GM12878 (cell line): ENCODE measurements around the gene LAP3. TPM values are rescaled to one million over a fixed set of nuclear protein-coding genes. Genes with fewer than 3 reads are reported as not detected.

Experiments used
- ATAC-seq: fragments of 200-7000 bp; cut with Tn5 transposase; 3 replicates; pipeline ENCODE4 v1.9.1; 2020; ENCODE audit warnings: mild to moderate bottlenecking, moderate library complexity
- BruUV-seq: library from RNA; stranded (reverse); fragments of 400-500 nt; replicated peaks from 2 replicates; lab custom pipeline; 2021; lab: Mats Ljungman, UMichigan
- CTCF ChIA-PET: fragments of 300-600 bp; sonication (Branson Sonifier 250); formaldehyde crosslinking; extraction: SDS; loops from one replicate; lab custom pipeline; 2021; ENCODE audit warnings: inconsistent platforms; lab: Yijun Ruan, JAX
- POLR2A ChIA-PET: fragments of 350-600 bp; formaldehyde crosslinking; extraction: SDS; loops from one replicate; lab custom pipeline; 2021; ENCODE audit warnings: inconsistent platforms; lab: Charles Lee
- RAD21 ChIA-PET: fragments of 300-600 bp; sonication (Branson Sonifier 250); formaldehyde crosslinking; loops from one replicate; lab custom pipeline; 2023; ENCODE audit warnings: antibody characterized with exemption; ENCODE audit not compliant: unreplicated experiment; lab: Charles Lee
- SMC1A ChIA-PET: fragments of 300-600 bp; sonication (Branson Sonifier 250); formaldehyde crosslinking; loops from one replicate; lab custom pipeline; 2023; ENCODE audit not compliant: unreplicated experiment, uncharacterized antibody; lab: Charles Lee
- DNase-seq: peaks from one replicate; pipeline ENCODE4 v3.0.0-alpha.2; 2011; ENCODE audit warnings: low read depth, low spot score
- FAIRE-seq: peaks from 3 replicates; lab custom pipeline; 2011; peaks lifted over from hg19 to GRCh38; lab: Jason Lieb, UNC
- H2AFZ ChIP-seq: 2 replicates; pipeline ENCODE4 v1.6.0; 2011; ENCODE audit warnings: low read depth, low read length, control low read depth; ENCODE audit not compliant: control insufficient read depth
- H3K27ac ChIP-seq: 2 replicates; pipeline ENCODE4 v1.5.1; 2011; ENCODE audit warnings: control low read depth; ENCODE audit not compliant: control insufficient read depth, insufficient read depth
- H3K27me3 ChIP-seq, 2 experiments: replicated peaks in 1 of 2; 2 replicates each; pipeline versions ENCODE4 v1.6.0 to v1.6.1; 2011; ENCODE audit warnings: low read length in 1 of 2; ENCODE audit not compliant: control insufficient read depth in 2 of 2, insufficient read depth in 2 of 2
- H3K36me3 ChIP-seq, 2 experiments: 2 replicates each; pipeline ENCODE4 v1.5.1; 2011; ENCODE audit warnings: low read length in 1 of 2; ENCODE audit not compliant: control insufficient read depth in 2 of 2, insufficient read depth in 2 of 2
- H3K4me1 ChIP-seq: 2 replicates; pipeline ENCODE4 v1.6.1; 2011; ENCODE audit warnings: mild to moderate bottlenecking, low read length, moderate library complexity, mixed read lengths; ENCODE audit not compliant: control insufficient read depth, insufficient read depth
- H3K4me2 ChIP-seq: 2 replicates; pipeline ENCODE4 v1.6.0; 2011; ENCODE audit warnings: control low read depth; ENCODE audit not compliant: control insufficient read depth, insufficient read depth
- H3K4me3 ChIP-seq: fragments of 200-600 bp; sonication (generic); 2 replicates; pipeline ENCODE4 v1.5.1; 2016
- H3K79me2 ChIP-seq: 2 replicates; pipeline ENCODE4 v1.6.0; 2011; ENCODE audit warnings: low read length; ENCODE audit not compliant: control insufficient read depth, insufficient read depth
- H3K9ac ChIP-seq: 2 replicates; pipeline ENCODE4 v1.8.0; 2011; ENCODE audit warnings: low read length, control low read depth, mixed read lengths; ENCODE audit not compliant: control insufficient read depth, insufficient read depth
- H3K9me3 ChIP-seq: replicated peaks from 3 replicates; pipeline ENCODE4 v1.5.1; 2011; ENCODE audit warnings: mild to moderate bottlenecking, low read length; ENCODE audit not compliant: control insufficient read depth, insufficient read depth
- H4K20me1 ChIP-seq: 2 replicates; pipeline ENCODE4 v1.6.0; 2011; ENCODE audit not compliant: control insufficient read depth, insufficient read depth
- BHLHE40 ChIP-seq, 2 experiments: fragments of 450-650 bp in 1 of 2; IDR thresholded peaks; 2 replicates each; pipeline ENCODE4 v1.6.1; 2011 to 2017; ENCODE audit warnings: low read depth in 2 of 2, borderline replicate concordance in 1 of 2, improper control_type of control experiment in 1 of 2, low read length in 1 of 2, mild to moderate bottlenecking in 1 of 2
- BMI1 ChIP-seq: fragments of 450-650 bp; IDR thresholded peaks from 2 replicates; pipeline ENCODE4 v1.6.1; 2016; ENCODE audit warnings: mild to moderate bottlenecking, moderate library complexity, borderline replicate concordance
- CHD1 ChIP-seq: IDR thresholded peaks from 2 replicates; pipeline ENCODE4 v1.6.1; 2012; ENCODE audit warnings: low read depth, low read length, improper control_type of control experiment
- CREB1 ChIP-seq: IDR thresholded peaks from 2 replicates; pipeline ENCODE4 v1.6.1; 2012; ENCODE audit warnings: low read depth, mild to moderate bottlenecking, inconsistent platforms
- FOS ChIP-seq: IDR thresholded peaks from 3 replicates; pipeline ENCODE4 v1.6.1; 2011; ENCODE audit warnings: borderline replicate concordance; ENCODE audit not compliant: insufficient read length; ENCODE audit errors: extremely low read depth
- FOXK2 ChIP-seq: fragments of 450-650 bp; IDR thresholded peaks from 2 replicates; pipeline ENCODE4 v1.6.1; 2017; ENCODE audit warnings: mild to moderate bottlenecking, moderate library complexity
- FOXM1 ChIP-seq: IDR thresholded peaks from 2 replicates; pipeline ENCODE4 v1.6.1; 2012; ENCODE audit warnings: low read depth, mild to moderate bottlenecking, inconsistent platforms, low read length, moderate library complexity
- NFYB ChIP-seq: IDR thresholded peaks from 2 replicates; pipeline ENCODE4 v1.6.1; 2011; ENCODE audit warnings: low read depth, mild to moderate bottlenecking, low read length, improper control_type of control experiment, moderate library complexity; ENCODE audit not compliant: insufficient read depth
- PAX5 ChIP-seq: IDR thresholded peaks from 2 replicates; pipeline ENCODE4 v1.6.1; 2011; ENCODE audit warnings: low read depth, low read length, borderline replicate concordance
- POLR2A ChIP-seq: IDR thresholded peaks from 2 replicates; pipeline ENCODE4 v1.6.1; 2011; ENCODE audit warnings: low read depth, mild to moderate bottlenecking, low read length
- SIN3A ChIP-seq: IDR thresholded peaks from 2 replicates; pipeline ENCODE4 v1.6.1; 2012; ENCODE audit warnings: low read depth, low read length, improper control_type of control experiment
- SIX5 ChIP-seq: IDR thresholded peaks from 2 replicates; pipeline ENCODE4 v1.6.1; 2011; ENCODE audit warnings: mild to moderate bottlenecking, low read depth, low read length, moderate library complexity; ENCODE audit not compliant: severe bottlenecking
- STAT3 ChIP-seq: IDR thresholded peaks from 2 replicates; pipeline ENCODE4 v1.6.1; 2011; ENCODE audit warnings: low read depth, low read length, improper control_type of control experiment
- YY1 ChIP-seq: IDR thresholded peaks from 2 replicates; pipeline ENCODE4 v1.6.1; 2011; ENCODE audit warnings: low read depth, mild to moderate bottlenecking, low read length
- WGBS: methylation state at CpG from one replicate; pipeline ENCODE4 v1.1.6; 2016; ENCODE audit warnings: low lambda C conversion rate; ENCODE audit not compliant: insufficient replicate concordance, insufficient coverage; ENCODE audit errors: missing lambda C conversion rate; 5-methylcytosine and 5-hydroxymethylcytosine counted together
- in situ Hi-C: fragments of 300-500 bp; cut with MboI; formaldehyde crosslinking; loops from 9 replicates; pipeline ENCODE4 v1.14.3; 2018; ENCODE audit warnings: mixed read lengths
- intact Hi-C: fragments of 100-400 bp; cut with micrococcal nuclease; formaldehyde crosslinking; loops from one replicate; pipeline ENCODE4 v1.14.2; 2022; ENCODE audit not compliant: unreplicated experiment
- polyA plus RNA-seq, 11 experiments: library from polyadenylated mRNA; depleted of rRNA in 4 of 11; unstranded in 6 of 11; stranded (reverse) in 5 of 11; fragments of >200 nt; fragmentation: Nextera tagmentation in 4 of 11; fragmentation: Illumina TruSeq in 1 of 11; extraction: Ambion mirVana in 4 of 11; extraction: Trizol in 1 of 11; gene quantifications; 1 replicate in 1 of 11; 2 replicates in 10 of 11; pipeline versions ENCODE4 v1.2.1 to v1.2.3, GENCODE V29; 2011 to 2016; ENCODE audit warnings: inconsistent platforms in 2 of 11, missing spikeins in 2 of 11, low read depth in 1 of 11
- total RNA-seq, 4 experiments: library from RNA; depleted of rRNA in 3 of 4; stranded (reverse); fragments of >200 nt in 3 of 4; fragmentation: Illumina TruSeq in 1 of 4; extraction: Trizol in 1 of 4; gene quantifications; 2 replicates each; pipeline versions ENCODE4 v1.2.1 to v1.2.3, GENCODE V29; 2013 to 2021
- TF ChIP-seq, protein P1 (sequence below): IDR thresholded peaks from 2 replicates; pipeline ENCODE4 v1.6.1; 2011; ENCODE audit warnings: low read depth, mild to moderate bottlenecking, low read length, moderate library complexity, borderline replicate concordance; ENCODE audit errors: extremely low read depth
- TF ChIP-seq, protein P2 (sequence below): IDR thresholded peaks from 2 replicates; pipeline ENCODE4 v1.6.1; 2011; ENCODE audit warnings: mild to moderate bottlenecking, low read depth, low read length, moderate library complexity; ENCODE audit not compliant: insufficient replicate concordance
- TF ChIP-seq, protein P3 (sequence below), 3 experiments: IDR thresholded peaks in 2 of 3; conservative IDR thresholded peaks in 1 of 3; 2 replicates each; pipeline ENCODE4 v1.5.1; 2011; ENCODE audit warnings: low read depth in 3 of 3, low read length in 3 of 3, mild to moderate bottlenecking in 3 of 3, control low read depth in 2 of 3, moderate library complexity in 2 of 3, inconsistent platforms in 1 of 3, mixed read lengths in 1 of 3; ENCODE audit not compliant: control insufficient read depth in 2 of 3, insufficient read depth in 1 of 3; ENCODE audit errors: extremely low read depth in 1 of 3

Gene LAP3
- total and polyA plus RNA-seq, 10 of the 15 experiments (the other 5 are each of a cell fraction or from before 2014, with no cell fraction given): 134 to 249 (median 204) TPM

DNA sequence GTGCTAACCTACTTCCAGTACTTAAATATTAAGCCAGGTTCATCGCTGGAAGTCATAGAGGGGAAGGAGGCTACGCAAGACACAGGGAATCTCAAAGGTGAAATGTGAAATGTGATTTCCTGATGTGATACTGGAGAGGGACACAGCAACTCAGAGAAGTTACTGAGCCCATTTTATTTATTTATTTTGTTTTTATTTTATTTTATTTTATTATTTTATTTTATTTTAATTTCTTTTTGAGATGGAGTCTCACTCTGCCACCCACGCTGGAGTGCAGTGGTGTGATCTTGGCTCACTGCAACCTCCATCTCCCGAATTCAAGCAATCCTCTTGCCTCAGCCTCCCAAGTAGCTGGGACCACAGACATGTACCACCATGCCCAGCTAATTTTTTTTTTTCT lies 42.3 kb upstream of the LAP3 start:
- intact Hi-C loops (no loop called here), in situ Hi-C loops (no loop called here)
- no peak overlapping the region for H3K4me2 ChIP-seq
- H3K79me2 ChIP-seq: no peaks in the 10 kb centered on the region
- no peak for ATAC-seq
- ChIA-PET RAD21 (no interaction called here), CTCF (no interaction called here), SMC1A (interaction anchor here (0.6 kb wide), 1 partner anchor 33 kb away, joined by 3 read pairs; no protein-coding TSS in a partner anchor), POLR2A (no interaction called here)
- no peak overlapping the region for H2AFZ ChIP-seq
- no TSS peak for BruUV-seq
- no peak overlapping the region for H3K4me3 ChIP-seq
- H3K27me3 ChIP-seq: no peaks in the 10 kb centered on the region
- no peak for FAIRE-seq
- H3K27ac ChIP-seq: no peak overlapping the region
- H4K20me1 ChIP-seq: no peaks in the 10 kb centered on the region
- H3K36me3 ChIP-seq: no peaks in the 10 kb centered on the region
- no peak for TF ChIP-seq CREB1
- no peak for TF ChIP-seq BMI1
- TF ChIP-seq STAT3: no peak
- TF ChIP-seq SIX5: no peak
- TF ChIP-seq, protein P1, sequence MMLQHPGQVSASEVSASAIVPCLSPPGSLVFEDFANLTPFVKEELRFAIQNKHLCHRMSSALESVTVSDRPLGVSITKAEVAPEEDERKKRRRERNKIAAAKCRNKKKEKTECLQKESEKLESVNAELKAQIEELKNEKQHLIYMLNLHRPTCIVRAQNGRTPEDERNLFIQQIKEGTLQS: no peak
- no peak for TF ChIP-seq YY1
- TF ChIP-seq POLR2A: no peak
- TF ChIP-seq, protein P2, sequence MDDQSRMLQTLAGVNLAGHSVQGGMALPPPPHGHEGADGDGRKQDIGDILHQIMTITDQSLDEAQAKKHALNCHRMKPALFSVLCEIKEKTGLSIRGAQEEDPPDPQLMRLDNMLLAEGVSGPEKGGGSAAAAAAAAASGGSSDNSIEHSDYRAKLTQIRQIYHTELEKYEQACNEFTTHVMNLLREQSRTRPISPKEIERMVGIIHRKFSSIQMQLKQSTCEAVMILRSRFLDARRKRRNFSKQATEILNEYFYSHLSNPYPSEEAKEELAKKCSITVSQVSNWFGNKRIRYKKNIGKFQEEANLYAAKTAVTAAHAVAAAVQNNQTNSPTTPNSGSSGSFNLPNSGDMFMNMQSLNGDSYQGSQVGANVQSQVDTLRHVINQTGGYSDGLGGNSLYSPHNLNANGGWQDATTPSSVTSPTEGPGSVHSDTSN: no peak
- no peak for TF ChIP-seq PAX5
- TF ChIP-seq CHD1: no peak
- no peak for TF ChIP-seq FOS
- TF ChIP-seq FOXM1: no peak
- TF ChIP-seq SIN3A: no peak
- TF ChIP-seq FOXK2: no peak
- TF ChIP-seq BHLHE40 (IDR thresholded peaks at IDR 0.05; ENCODE audit: borderline replicate concordance in 1 of 2, low read depth in 2 of 2, low read length in 1 of 2): no peak
- no peak for TF ChIP-seq NFYB
- TF ChIP-seq, protein P3, sequence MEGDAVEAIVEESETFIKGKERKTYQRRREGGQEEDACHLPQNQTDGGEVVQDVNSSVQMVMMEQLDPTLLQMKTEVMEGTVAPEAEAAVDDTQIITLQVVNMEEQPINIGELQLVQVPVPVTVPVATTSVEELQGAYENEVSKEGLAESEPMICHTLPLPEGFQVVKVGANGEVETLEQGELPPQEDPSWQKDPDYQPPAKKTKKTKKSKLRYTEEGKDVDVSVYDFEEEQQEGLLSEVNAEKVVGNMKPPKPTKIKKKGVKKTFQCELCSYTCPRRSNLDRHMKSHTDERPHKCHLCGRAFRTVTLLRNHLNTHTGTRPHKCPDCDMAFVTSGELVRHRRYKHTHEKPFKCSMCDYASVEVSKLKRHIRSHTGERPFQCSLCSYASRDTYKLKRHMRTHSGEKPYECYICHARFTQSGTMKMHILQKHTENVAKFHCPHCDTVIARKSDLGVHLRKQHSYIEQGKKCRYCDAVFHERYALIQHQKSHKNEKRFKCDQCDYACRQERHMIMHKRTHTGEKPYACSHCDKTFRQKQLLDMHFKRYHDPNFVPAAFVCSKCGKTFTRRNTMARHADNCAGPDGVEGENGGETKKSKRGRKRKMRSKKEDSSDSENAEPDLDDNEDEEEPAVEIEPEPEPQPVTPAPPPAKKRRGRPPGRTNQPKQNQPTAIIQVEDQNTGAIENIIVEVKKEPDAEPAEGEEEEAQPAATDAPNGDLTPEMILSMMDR (IDR thresholded peaks at IDR 0.05 in 2 of 3, conservative IDR thresholded peaks at IDR 0.05 in 1 of 3; ENCODE audit: control insufficient read depth in 2 of 3, extremely low read depth in 1 of 3, insufficient read depth in 1 of 3, low read depth in 3 of 3, low read length in 3 of 3): no peak
- no peak for DNase-seq
- H3K9ac ChIP-seq: no peak overlapping the region
- H3K4me1 ChIP-seq: no peaks in the 10 kb centered on the region
- whole genome bisulfite sequencing: 80% methylated on average over 4 of the region's 4 CpGs
- no peaks in the 10 kb centered on the region for H3K9me3 ChIP-seq
